Endothelial cell (in vitro differentiated cells): ENCODE results near the gene C8G. TPM values are rescaled to one million over a fixed set of nuclear protein-coding genes. Genes with fewer than 3 reads are reported as not detected.

Source experiments
- DNase-seq: peaks from one replicate; pipeline ENCODE4 v3.0.0; 2021; ENCODE audit warnings: low spot score
- H3K27ac Mint-ChIP-seq: one replicate; pipeline ENCODE4 v1.8.0; 2021; ENCODE audit warnings: mixed read lengths, inconsistent platforms; ENCODE audit not compliant: unreplicated experiment
- H3K27me3 Mint-ChIP-seq: one replicate; pipeline ENCODE4 v1.8.0; 2021; ENCODE audit warnings: mild to moderate bottlenecking, moderate library complexity, mixed read lengths, inconsistent platforms; ENCODE audit not compliant: unreplicated experiment
- H3K36me3 Mint-ChIP-seq: one replicate; pipeline ENCODE4 v1.8.0; 2021; ENCODE audit warnings: mild to moderate bottlenecking, low read depth, mixed read lengths, inconsistent platforms; ENCODE audit not compliant: unreplicated experiment
- H3K4me1 Mint-ChIP-seq: one replicate; pipeline ENCODE4 v1.8.0; 2021; ENCODE audit warnings: mild to moderate bottlenecking, mixed read lengths, inconsistent platforms; ENCODE audit not compliant: unreplicated experiment
- H3K4me3 Mint-ChIP-seq: one replicate; pipeline ENCODE4 v1.8.0; 2021; ENCODE audit warnings: mild to moderate bottlenecking, mixed read lengths, inconsistent platforms; ENCODE audit not compliant: unreplicated experiment
- H3K9me3 Mint-ChIP-seq: one replicate; pipeline ENCODE4 v1.8.0; 2021; ENCODE audit warnings: mixed read lengths, inconsistent platforms; ENCODE audit not compliant: unreplicated experiment
- total RNA-seq: library from RNA; stranded (reverse); fragmentation: NEBNext Ultra II Directional; extraction: Animal tissue kit (Norgen Biotek cat#: 25700); gene quantifications from one replicate; pipeline ENCODE4 v1.2.1, GENCODE V29; 2021; ENCODE audit not compliant: unreplicated experiment
- TF ChIP-seq, protein P1 (sequence below): fragments of 200-600 bp; sonication (generic); IDR thresholded peaks from one replicate; pipeline ENCODE4 v1.5.0; 2021; ENCODE audit warnings: antibody characterized with exemption; ENCODE audit not compliant: unreplicated experiment

The C8G gene
- total RNA-seq, 1 donor from 2014 or later, result 1.1 TPM

DNA sequence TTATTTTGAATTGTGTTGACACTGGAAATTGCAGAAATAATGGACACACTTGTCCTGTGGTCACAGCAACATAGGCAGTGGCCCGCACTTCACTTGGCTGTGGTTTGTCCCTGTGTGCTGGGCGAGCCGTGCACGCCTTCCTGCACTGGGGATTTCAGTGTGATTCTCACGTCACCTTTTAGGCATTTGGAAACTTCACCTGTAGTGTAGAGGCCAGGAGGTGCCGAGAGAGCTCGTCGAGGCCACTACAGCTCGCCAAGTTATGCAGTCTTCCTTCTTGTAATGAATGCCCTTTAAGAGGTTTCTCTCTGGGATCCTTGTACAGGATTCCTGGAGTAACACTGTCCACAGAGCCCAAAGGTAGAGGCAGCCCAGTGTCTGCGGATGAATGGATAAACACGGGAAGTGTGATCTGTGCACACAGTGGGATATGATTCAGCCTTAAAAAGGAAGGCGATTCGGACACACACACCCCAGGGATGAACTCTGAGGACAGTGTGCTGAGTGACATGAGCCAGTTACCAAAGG is 44.0 kb upstream of the C8G start:
- Mint-ChIP-seq H3K9me3 (no peaks in the 10 kb centered on the region), H3K27me3 (peaks cover 4% of the 10 kb centered on the region), H3K4me3 (no peak overlapping the region), H3K4me1 (peaks cover 7% of the 10 kb centered on the region), H3K27ac (no peak overlapping the region), H3K36me3 (peaks cover 30% of the 10 kb centered on the region)
- no peak for DNase-seq
- TF ChIP-seq, protein P1, sequence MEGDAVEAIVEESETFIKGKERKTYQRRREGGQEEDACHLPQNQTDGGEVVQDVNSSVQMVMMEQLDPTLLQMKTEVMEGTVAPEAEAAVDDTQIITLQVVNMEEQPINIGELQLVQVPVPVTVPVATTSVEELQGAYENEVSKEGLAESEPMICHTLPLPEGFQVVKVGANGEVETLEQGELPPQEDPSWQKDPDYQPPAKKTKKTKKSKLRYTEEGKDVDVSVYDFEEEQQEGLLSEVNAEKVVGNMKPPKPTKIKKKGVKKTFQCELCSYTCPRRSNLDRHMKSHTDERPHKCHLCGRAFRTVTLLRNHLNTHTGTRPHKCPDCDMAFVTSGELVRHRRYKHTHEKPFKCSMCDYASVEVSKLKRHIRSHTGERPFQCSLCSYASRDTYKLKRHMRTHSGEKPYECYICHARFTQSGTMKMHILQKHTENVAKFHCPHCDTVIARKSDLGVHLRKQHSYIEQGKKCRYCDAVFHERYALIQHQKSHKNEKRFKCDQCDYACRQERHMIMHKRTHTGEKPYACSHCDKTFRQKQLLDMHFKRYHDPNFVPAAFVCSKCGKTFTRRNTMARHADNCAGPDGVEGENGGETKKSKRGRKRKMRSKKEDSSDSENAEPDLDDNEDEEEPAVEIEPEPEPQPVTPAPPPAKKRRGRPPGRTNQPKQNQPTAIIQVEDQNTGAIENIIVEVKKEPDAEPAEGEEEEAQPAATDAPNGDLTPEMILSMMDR, result no peak

GRCh38 chr9:136901516-136902258 is 43.4 kb upstream of the C8G start:
- TF ChIP-seq, protein P1, result no peak
- peaks cover 6% of the 10 kb centered on the region for H3K27me3 Mint-ChIP-seq
- peaks cover 7% of the 10 kb centered on the region for H3K4me1 Mint-ChIP-seq
- no peak overlapping the region for H3K27ac Mint-ChIP-seq
- no peak for DNase-seq
- H3K4me3 Mint-ChIP-seq, result no peak overlapping the region
- H3K36me3 Mint-ChIP-seq, result peaks cover 32% of the 10 kb centered on the region
- no peaks in the 10 kb centered on the region for H3K9me3 Mint-ChIP-seq

GRCh38 chr9:136902259-136902821 is 42.7 kb upstream of the C8G start:
- Mint-ChIP-seq H3K27me3 (peaks cover 6% of the 10 kb centered on the region), H3K4me1 (peaks cover 3% of the 10 kb centered on the region), H3K27ac (no peak overlapping the region), H3K36me3 (peaks cover 28% of the 10 kb centered on the region), H3K4me3 (no peak overlapping the region), H3K9me3 (no peaks in the 10 kb centered on the region)
- no peak for DNase-seq
- TF ChIP-seq, protein P1, result no peak

DNA sequence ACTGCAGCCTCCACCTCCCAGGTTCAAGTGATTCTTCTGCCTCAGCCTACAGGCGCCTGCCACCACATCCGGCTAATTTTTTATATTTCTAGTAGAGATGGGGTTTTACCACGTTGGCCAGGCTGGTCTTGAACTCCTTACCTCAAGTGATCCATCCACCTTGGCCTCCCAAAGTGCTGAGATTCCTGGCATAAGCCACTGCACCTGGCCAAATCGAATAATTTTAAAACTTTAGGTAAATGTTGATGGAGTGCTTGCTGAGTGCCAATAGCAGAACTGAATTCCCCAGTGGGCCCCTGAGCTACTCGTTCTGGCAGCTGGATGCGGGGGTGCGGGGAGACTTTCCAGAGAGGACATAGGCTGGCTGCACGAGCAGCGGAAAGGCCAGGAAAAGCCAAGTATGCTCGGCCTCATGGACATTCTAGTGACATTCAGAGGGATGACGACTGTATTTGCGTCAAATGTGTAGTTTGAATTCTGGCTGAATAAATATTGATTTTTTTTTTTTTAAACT is 41.9 kb upstream of the C8G start:
- Mint-ChIP-seq H3K4me3 (no peak overlapping the region), H3K4me1 (peaks cover 3% of the 10 kb centered on the region), H3K27ac (no peak overlapping the region), H3K27me3 (peaks cover 7% of the 10 kb centered on the region), H3K36me3 (peaks cover 28% of the 10 kb centered on the region), H3K9me3 (no peaks in the 10 kb centered on the region)
- TF ChIP-seq, protein P1, result no peak
- DNase-seq, result no peak

- TF ChIP-seq, protein P1, result no peak
- no peak for DNase-seq
- Mint-ChIP-seq H3K27ac (no peak overlapping the region), H3K9me3 (no peaks in the 10 kb centered on the region), H3K4me3 (no peak overlapping the region), H3K27me3 (peaks cover 7% of the 10 kb centered on the region), H3K4me1 (no peaks in the 10 kb centered on the region), H3K36me3 (peaks cover 14% of the 10 kb centered on the region)
Observed at GRCh38 chr9:136906266-136906665, 38.8 kb upstream of the C8G start.
